HG02852 (cell line): Measurements from ENCODE around the gene DENND1A.

Experiments
- ATAC-seq: cut with Tn5 transposase; IDR thresholded peaks from one replicate; pipeline ENCODE4 v1.9.1; 2021; ENCODE audit warnings: mild to moderate bottlenecking, moderate library complexity; ENCODE audit not compliant: unreplicated experiment

Gene DENND1A

DNA sequence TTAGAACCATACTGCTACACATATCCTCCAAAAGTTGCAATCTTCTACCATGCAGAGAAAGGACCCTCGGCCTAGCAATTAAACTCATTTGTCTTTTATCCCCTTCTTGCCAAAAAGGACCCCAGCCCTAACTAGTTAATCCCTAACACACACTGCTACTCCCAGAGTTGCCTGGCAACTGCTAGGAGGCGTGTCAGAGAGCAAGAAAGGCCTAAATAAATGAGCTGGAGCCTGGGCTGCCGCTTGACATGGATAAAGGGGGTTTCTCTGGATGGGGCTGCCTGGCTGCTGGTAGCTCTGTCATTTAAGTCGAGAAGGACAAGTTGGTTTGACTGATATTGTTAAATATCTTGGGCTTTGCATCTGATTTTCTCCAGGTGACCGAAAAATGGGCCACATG is 379.1 kb downstream of the DENND1A start:
- ATAC-seq = no peak

GRCh38 chr9:123550012-123550411 is 379.9 kb downstream of the DENND1A start:
- ATAC-seq = no peak

- ATAC-seq = no peak
Observed at GRCh38 chr9:123548741-123549545, 381.0 kb downstream of the DENND1A start.

DNA sequence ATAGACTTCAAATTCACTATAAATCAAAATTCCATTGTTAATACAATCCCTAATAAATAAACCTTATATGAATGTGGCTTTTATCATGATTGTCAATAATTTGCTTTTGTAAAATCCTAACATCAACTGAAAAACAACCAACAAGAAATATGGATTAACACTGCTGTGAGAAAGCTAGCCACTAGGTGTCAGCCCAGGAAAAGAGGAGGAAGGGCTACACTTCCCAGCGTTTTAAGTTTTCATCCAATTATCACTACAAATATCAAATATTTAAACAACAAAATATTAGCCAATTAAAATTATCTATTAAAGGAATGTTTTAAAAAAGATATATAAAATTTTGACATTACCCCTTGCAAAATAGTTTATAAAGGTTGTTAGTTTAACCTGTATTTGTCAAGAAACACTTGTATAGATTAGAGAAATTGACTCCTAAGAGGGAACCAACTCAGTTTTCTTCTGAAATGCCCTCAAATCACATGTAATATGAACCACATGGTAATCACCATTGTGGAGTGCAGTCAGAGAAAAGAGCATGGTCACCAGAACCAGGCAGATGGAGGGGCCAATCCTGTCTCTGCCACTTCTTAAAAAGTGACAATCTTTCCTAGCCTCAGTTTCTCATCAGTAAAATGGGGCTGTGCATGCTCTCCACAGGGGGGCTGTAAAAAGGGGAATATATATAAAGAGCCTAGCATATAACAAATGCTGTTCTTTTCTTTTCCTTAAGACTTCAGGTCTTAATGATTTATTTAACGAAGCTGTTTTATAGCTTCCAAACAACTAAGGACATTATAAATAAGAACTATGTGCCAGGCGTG is 385.7 kb downstream of the DENND1A start:
- ATAC-seq = no peak

GRCh38 chr9:123543492-123543891 is 386.4 kb downstream of the DENND1A start:
- ATAC-seq = no peak

GRCh38 chr9:123542435-123543225 is 387.3 kb downstream of the DENND1A start:
- ATAC-seq = no peak

GRCh38 chr9:123541411-123541810 is 388.5 kb downstream of the DENND1A start:
- ATAC-seq = no peak

DNA sequence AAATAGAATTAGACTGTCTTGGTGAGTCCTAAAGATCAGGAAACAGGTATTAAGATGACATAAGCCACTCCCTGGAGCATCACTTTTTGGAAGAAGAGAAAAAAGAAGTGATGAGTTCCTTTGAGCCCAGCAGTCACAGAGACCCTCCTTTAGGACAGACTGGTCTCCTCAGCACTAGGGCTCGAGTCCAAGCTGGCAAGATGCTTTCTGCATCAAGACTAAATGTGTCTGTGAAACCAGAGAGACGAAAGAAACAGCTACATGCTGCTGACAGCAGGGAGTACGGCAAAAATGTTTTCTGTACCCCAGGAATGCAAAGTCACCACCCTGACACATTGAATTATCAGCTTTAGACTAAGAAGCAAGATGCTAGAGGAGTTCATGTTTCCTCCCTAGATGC is 389.5 kb downstream of the DENND1A start:
- ATAC-seq = no peak

DNA sequence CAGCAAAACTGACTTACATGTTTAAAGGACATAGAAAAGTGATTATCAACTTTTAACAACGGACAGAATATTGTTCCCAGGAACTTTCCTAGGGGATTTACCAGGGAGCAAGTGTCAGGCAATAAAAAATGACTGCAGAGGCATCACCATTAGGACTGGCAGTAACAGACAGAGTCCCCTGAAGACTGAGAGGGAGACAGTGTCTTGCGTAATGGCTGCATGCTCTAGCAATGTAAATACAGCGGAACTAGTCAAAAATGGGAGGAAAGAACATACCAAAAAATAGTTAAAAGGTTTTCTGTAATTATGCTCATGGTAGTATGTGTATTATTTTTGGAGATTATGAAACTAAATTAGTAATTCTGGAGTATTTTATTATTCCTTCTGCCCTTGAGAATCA is 392.1 kb downstream of the DENND1A start:
- ATAC-seq = no peak

- ATAC-seq = peak; percentile 64
Observed at GRCh38 chr9:123536455-123536868, 393.5 kb downstream of the DENND1A start.

DNA sequence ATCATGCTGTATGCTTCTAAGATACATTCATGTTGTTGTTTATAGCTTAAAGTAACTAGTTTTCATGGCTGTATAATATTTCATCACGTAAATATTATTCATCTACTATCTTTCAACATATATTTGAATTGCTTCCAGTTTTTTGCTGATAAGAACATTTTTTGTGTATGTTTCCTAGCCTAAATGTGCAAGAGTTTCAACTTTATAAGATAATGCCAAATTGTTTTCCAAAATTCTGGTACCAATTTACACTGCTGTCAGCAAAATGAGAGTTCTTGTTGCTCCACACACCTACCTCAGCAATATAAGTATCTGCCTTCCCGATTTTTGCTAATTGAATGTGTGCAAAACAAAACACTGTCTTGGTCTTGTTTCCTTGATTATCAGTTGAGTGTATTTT is 395.6 kb downstream of the DENND1A start:
- ATAC-seq = no peak

DNA sequence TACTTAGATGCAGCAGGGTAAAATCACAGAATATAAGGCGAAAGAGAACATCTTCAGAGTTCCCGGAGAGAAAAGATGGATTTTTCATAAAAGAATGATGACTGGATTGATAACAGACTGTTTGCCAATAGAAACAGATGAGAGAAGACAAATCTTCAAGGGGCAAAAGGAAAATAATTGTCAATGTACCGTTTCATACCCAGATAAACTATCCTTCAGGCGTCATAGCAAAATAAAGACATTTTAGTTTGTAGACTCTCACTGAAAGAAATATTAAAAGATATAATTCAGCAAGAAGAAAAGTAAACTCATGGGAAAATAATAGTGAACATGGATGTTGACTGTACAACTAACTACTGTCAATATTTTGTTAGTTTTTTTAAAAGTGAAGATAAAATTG is 399.7 kb downstream of the DENND1A start:
- no peak for ATAC-seq

DNA sequence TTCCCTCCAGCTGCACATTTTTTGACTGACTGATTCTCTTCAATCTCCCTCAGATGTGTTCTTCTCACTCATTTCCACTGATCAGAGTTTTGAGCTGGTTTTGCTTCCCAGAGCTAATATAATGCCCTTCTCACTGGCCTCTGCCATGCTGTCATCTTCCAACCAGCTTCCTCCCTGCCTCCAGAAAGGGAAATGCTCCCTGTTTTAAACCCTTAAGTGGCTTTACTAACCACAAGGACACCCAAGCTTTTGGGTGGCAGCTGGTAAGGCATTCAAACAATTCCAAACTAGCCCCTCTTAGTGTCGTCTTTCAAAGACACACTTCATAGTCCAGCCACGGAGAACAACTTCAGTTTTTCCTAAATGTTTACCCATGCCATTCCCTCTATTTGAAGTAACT is 401.4 kb downstream of the DENND1A start:
- ATAC-seq = no peak

GRCh38 chr9:123527981-123528380 is 401.9 kb downstream of the DENND1A start:
- ATAC-seq = no peak

DNA sequence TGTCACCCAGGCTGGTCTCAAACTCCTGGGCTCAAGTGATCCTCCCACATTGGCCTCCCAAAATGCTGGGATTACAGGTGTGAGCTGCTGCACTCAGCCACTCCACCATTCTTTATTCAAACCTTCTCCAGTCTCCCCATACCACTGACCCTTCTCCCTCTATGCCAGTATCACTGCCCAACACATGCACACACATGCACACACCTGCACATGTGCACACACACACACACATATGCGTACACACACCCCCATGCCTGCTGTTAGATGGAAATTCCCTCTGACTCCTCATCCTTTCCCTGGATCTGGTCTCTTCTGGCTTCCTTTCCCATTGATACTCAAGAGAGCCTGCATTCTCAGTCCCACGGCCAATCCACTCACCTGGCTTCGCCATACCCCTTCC is 404.0 kb downstream of the DENND1A start:
- no peak for ATAC-seq

- no peak for ATAC-seq
Observed at GRCh38 chr9:123525424-123525823, 404.5 kb downstream of the DENND1A start.

DNA sequence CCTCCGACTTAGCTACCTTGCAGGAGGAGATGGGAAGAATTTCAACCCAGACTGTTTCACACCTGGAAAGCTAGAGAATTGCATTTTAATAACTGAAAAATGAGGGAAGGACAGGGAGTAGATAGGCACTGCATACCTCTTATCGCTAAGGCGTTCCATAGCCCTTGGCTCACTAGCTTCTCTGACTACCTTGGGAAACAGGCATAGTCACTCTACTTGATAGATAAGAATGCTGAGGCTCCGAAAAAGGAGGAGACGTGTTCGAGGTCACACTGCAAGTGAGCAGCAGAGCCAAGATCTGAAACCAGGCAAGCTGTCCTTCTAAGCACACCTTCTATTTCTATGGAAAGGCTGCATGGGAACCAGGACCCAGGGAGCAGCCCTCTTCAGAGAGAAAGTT is 405.1 kb downstream of the DENND1A start:
- ATAC-seq = no peak

GRCh38 chr9:123523845-123524244 is 406.1 kb downstream of the DENND1A start:
- no peak for ATAC-seq

GRCh38 chr9:123523001-123523400 is 406.9 kb downstream of the DENND1A start:
- ATAC-seq = no peak

- no peak for ATAC-seq
Observed at GRCh38 chr9:123522251-123522650, 407.7 kb downstream of the DENND1A start.

- ATAC-seq = no peak
Observed at GRCh38 chr9:123518338-123518737, 411.6 kb downstream of the DENND1A start.
